HL-60 (cell line): ENCODE data around the gene NCOA3.

ENCODE experiments used
- CTCF ChIP-seq: IDR thresholded peaks from one replicate; pipeline ENCODE4 v1.5.1; 2011; ENCODE audit warnings: low read length, control low read depth, inconsistent platforms; ENCODE audit not compliant: insufficient read depth
- POLR2AphosphoS5 ChIP-seq: IDR thresholded peaks from 2 replicates; pipeline ENCODE4 v1.6.1; 2012; ENCODE audit warnings: low read depth
- REST ChIP-seq: IDR thresholded peaks from 2 replicates; pipeline ENCODE4 v1.6.1; 2012; ENCODE audit warnings: low read depth; ENCODE audit not compliant: insufficient replicate concordance

GRCh38 chr20:47652794-47653193 is 151.1 kb downstream of the NCOA3 start:
- no peak for TF ChIP-seq CTCF
- no peak for TF ChIP-seq POLR2AphosphoS5
- no peak for TF ChIP-seq REST
